ENCODE results near the gene PRMT2.

- TF ChIP-seq CTCF (IDR thresholded peaks at IDR 0.05) (no peak), POLR2A (IDR thresholded peaks at IDR 0.05) (no peak), EP300 (IDR thresholded peaks at IDR 0.05) (no peak), POLR2AphosphoS5 (IDR thresholded peaks at IDR 0.05) (no peak)
Observed at GRCh38 chr21:46620846-46621245, 14.6 kb upstream of the PRMT2 start.
